Tibial nerve (tissue), 4 donors: ENCODE data around the gene CLDN25.

Experiments used
- CTCF ChIP-seq, 5 experiments: fragments of 200-600 bp in 3 of 5; fragments of 450-650 bp in 2 of 5; sonication (generic) in 3 of 5; IDR thresholded peaks; one replicate each; pipeline ENCODE4 v1.5.1; 2016 to 2019; ENCODE audit warnings: antibody characterized with exemption in 5 of 5, mild to moderate bottlenecking in 3 of 5, moderate library complexity in 2 of 5
- EP300 ChIP-seq, 2 donors: sonication (generic); formaldehyde crosslinking; IDR thresholded peaks; one replicate each; pipeline ENCODE4 v1.6.1; 2017; ENCODE audit warnings: antibody characterized with exemption in 2 of 2, mild to moderate bottlenecking in 1 of 2
- POLR2A ChIP-seq, 2 donors: fragments of 450-650 bp; IDR thresholded peaks; one replicate each; pipeline ENCODE4 v1.6.1; 2017; ENCODE audit warnings: antibody characterized with exemption in 2 of 2, mild to moderate bottlenecking in 2 of 2, moderate library complexity in 2 of 2

GRCh38 chr11:113796663-113797259, 17.2 kb downstream of the CLDN25 start:
- peak; percentile 51 to 59 (median 52) for TF ChIP-seq CTCF (IDR thresholded peaks at IDR 0.05)
- TF ChIP-seq POLR2A (IDR thresholded peaks at IDR 0.05) = no peak
- TF ChIP-seq EP300 (IDR thresholded peaks at IDR 0.05) = no peak
